ENCODE results near the gene GPC6.
A peak's percentile ranks its signal among the peaks of the same experiment; 100 is the strongest.

The GPC6 gene

GRCh38 chr13:94228763-94229162, 1002.2 kb downstream of the GPC6 start:
- H3K4me3 ChIP-seq (ENCODE audit: low read length) = no peak overlapping the region
- no peak for TF ChIP-seq CTCF (conservative IDR thresholded peaks at IDR 0.05; ENCODE audit: low read length)
- peak; percentile 12 for DNase-seq (ENCODE audit: low read depth)

GRCh38 chr13:94232161-94232950, 1005.7 kb downstream of the GPC6 start:
- no peak for DNase-seq (ENCODE audit: low read depth)
- no peak overlapping the region for H3K4me3 ChIP-seq (ENCODE audit: low read length)
- no peak for TF ChIP-seq CTCF (conservative IDR thresholded peaks at IDR 0.05; ENCODE audit: low read length)

GRCh38 chr13:94232956-94233355, 1006.3 kb downstream of the GPC6 start:
- no peak for TF ChIP-seq CTCF (conservative IDR thresholded peaks at IDR 0.05; ENCODE audit: low read length)
- no peak for DNase-seq (ENCODE audit: low read depth)
- no peak overlapping the region for H3K4me3 ChIP-seq (ENCODE audit: low read length)

GRCh38 chr13:94233401-94233800, 1006.8 kb downstream of the GPC6 start:
- no peak for TF ChIP-seq CTCF (conservative IDR thresholded peaks at IDR 0.05; ENCODE audit: low read length)
- DNase-seq (ENCODE audit: low read depth) = peak; percentile 85
- no peak overlapping the region for H3K4me3 ChIP-seq (ENCODE audit: low read length)

GRCh38 chr13:94233837-94234236, 1007.2 kb downstream of the GPC6 start:
- DNase-seq (ENCODE audit: low read depth) = no peak
- no peak overlapping the region for H3K4me3 ChIP-seq (ENCODE audit: low read length)
- no peak for TF ChIP-seq CTCF (conservative IDR thresholded peaks at IDR 0.05; ENCODE audit: low read length)

- no peak for DNase-seq (ENCODE audit: low read depth)
- no peak for TF ChIP-seq CTCF (conservative IDR thresholded peaks at IDR 0.05; ENCODE audit: low read length)
These were observed 1008.1 kb downstream of the GPC6 start for GRCh38 chr13:94234738-94235137.

GRCh38 chr13:94236132-94236531, 1009.5 kb downstream of the GPC6 start:
- no peak for TF ChIP-seq CTCF (conservative IDR thresholded peaks at IDR 0.05; ENCODE audit: low read length)
- no peak for DNase-seq (ENCODE audit: low read depth)
- no peak overlapping the region for H3K4me3 ChIP-seq (ENCODE audit: low read length)

More at GRCh38 chr13:94234738-94235137, 1008.1 kb downstream of the GPC6 start:
- H3K4me3 ChIP-seq (ENCODE audit: low read length) = no peak overlapping the region
